CD4-positive, alpha-beta T cell treated with Interleukin-15 for 4 hours (primary cell): ENCODE results near the gene MRE11.
A peak's percentile ranks its signal among the peaks of the same experiment; 100 is the strongest.
"Not testable (repeated sequence)": the region's sequence is repeated elsewhere in the genome, so short reads cannot be mapped to it uniquely, and the experiment has no call there.

ENCODE experiments used
- DNase-seq: peaks from one replicate; pipeline ENCODE4 v3.0.0-alpha.2; 2020; ENCODE audit warnings: low spot score

MRE11 gene

GRCh38 chr11:94506513-94506912, 12.9 kb upstream of the MRE11 start:
- DNase-seq: not testable (repeated sequence)

GRCh38 chr11:94504689-94505293, 11.1 kb upstream of the MRE11 start:
- DNase-seq: peak; percentile 63

- DNase-seq: no peak
Measured at GRCh38 chr11:94501522-94501921, 7.9 kb upstream of the MRE11 start.

GRCh38 chr11:94500181-94500580, 6.5 kb upstream of the MRE11 start:
- DNase-seq: no peak

GRCh38 chr11:94494126-94494680, 559 bp upstream of the MRE11 start:
- DNase-seq: no peak

- DNase-seq: no peak
Measured at GRCh38 chr11:94486068-94486467, 7.6 kb downstream of the MRE11 start.

- no peak for DNase-seq
Measured at GRCh38 chr11:94481342-94481741, 12.3 kb downstream of the MRE11 start.

- no peak for DNase-seq
Measured at GRCh38 chr11:94477624-94478023, 16.0 kb downstream of the MRE11 start.

- peak; percentile 11 for DNase-seq
Measured at GRCh38 chr11:94472916-94473799, 20.5 kb downstream of the MRE11 start.

GRCh38 chr11:94469416-94469815, 24.2 kb downstream of the MRE11 start:
- DNase-seq: no peak

GRCh38 chr11:94459576-94459975, 34.1 kb downstream of the MRE11 start:
- no peak for DNase-seq

GRCh38 chr11:94457118-94458029, 36.3 kb downstream of the MRE11 start:
- no peak for DNase-seq

- no peak for DNase-seq
Measured at GRCh38 chr11:94455861-94456260, 37.8 kb downstream of the MRE11 start.

GRCh38 chr11:94454301-94454700, 39.3 kb downstream of the MRE11 start:
- no peak for DNase-seq

- DNase-seq: no peak
Measured at GRCh38 chr11:94452988-94453387, 40.7 kb downstream of the MRE11 start.

- DNase-seq: no peak
Measured at GRCh38 chr11:94450048-94450447, 43.6 kb downstream of the MRE11 start.

GRCh38 chr11:94449437-94449836, 44.2 kb downstream of the MRE11 start:
- no peak for DNase-seq

GRCh38 chr11:94449029-94449428, 44.6 kb downstream of the MRE11 start:
- no peak for DNase-seq

GRCh38 chr11:94447149-94447548, 46.5 kb downstream of the MRE11 start:
- DNase-seq: no peak

- no peak for DNase-seq
Measured at GRCh38 chr11:94445641-94446040, 48.0 kb downstream of the MRE11 start.

- DNase-seq: no peak
Measured at GRCh38 chr11:94433049-94433448, 60.6 kb downstream of the MRE11 start.

GRCh38 chr11:94424662-94425061, 69.0 kb downstream of the MRE11 start:
- DNase-seq: no peak
